GM23248 (cell line): ENCODE results near the gene RDX. TPM values are rescaled to one million over a fixed set of nuclear protein-coding genes. Genes with fewer than 3 reads are reported as not detected.

Source experiments
- DNase-seq: peaks from one replicate; pipeline ENCODE4 v3.0.0-alpha.2; 2015
- H2AFZ ChIP-seq: fragments of 200-600 bp; sonication (generic); 2 replicates; pipeline ENCODE4 v1.6.1; 2016; ENCODE audit warnings: antibody characterized with exemption
- H3F3A ChIP-seq: fragments of 200-600 bp; sonication (generic); 2 replicates; pipeline ENCODE4 v1.6.1; 2016; ENCODE audit warnings: mild to moderate bottlenecking, antibody characterized with exemption, mixed run types; ENCODE audit not compliant: insufficient read depth
- H3K27ac ChIP-seq: fragments of 200-600 bp; sonication (generic); 2 replicates; pipeline ENCODE4 v1.5.1; 2016; ENCODE audit warnings: mild to moderate bottlenecking
- H3K27me3 ChIP-seq: fragments of 200-600 bp; sonication (generic); replicated peaks from 2 replicates; pipeline ENCODE4 v1.6.1; 2016; ENCODE audit warnings: mild to moderate bottlenecking; ENCODE audit not compliant: insufficient read depth
- H3K36me3 ChIP-seq: fragments of 200-600 bp; sonication (generic); 2 replicates; pipeline ENCODE4 v1.6.1; 2016; ENCODE audit warnings: low read depth, mild to moderate bottlenecking
- H3K4me1 ChIP-seq: fragments of 200-600 bp; sonication (generic); 2 replicates; pipeline ENCODE4 v1.6.1; 2016; ENCODE audit warnings: mild to moderate bottlenecking; ENCODE audit not compliant: insufficient read depth
- H3K4me2 ChIP-seq: fragments of 200-600 bp; sonication (generic); one replicate; pipeline ENCODE4 v1.6.1; 2016; ENCODE audit warnings: mild to moderate bottlenecking; ENCODE audit not compliant: unreplicated experiment
- H3K4me3 ChIP-seq: fragments of 200-600 bp; sonication (generic); 2 replicates; pipeline ENCODE4 v1.5.1; 2016; ENCODE audit warnings: mild to moderate bottlenecking
- H3K79me2 ChIP-seq: fragments of 200-600 bp; sonication (generic); 2 replicates; pipeline ENCODE4 v1.6.1; 2016; ENCODE audit warnings: mild to moderate bottlenecking; ENCODE audit not compliant: insufficient read depth
- H3K9ac ChIP-seq: fragments of 200-600 bp; sonication (generic); 2 replicates; pipeline ENCODE4 v1.6.1; 2016; ENCODE audit warnings: mild to moderate bottlenecking
- H3K9me2 ChIP-seq: fragments of 200-600 bp; sonication (generic); 2 replicates; pipeline ENCODE4 v1.6.1; 2016; ENCODE audit warnings: mixed run types, mild to moderate bottlenecking, moderate library complexity; ENCODE audit not compliant: insufficient read depth
- H3K9me3 ChIP-seq: fragments of 200-600 bp; sonication (generic); one replicate; pipeline ENCODE4 v1.6.1; 2017; ENCODE audit warnings: low read depth
- H4K20me1 ChIP-seq: fragments of 200-600 bp; sonication (generic); 2 replicates; pipeline ENCODE4 v1.6.0; 2016; ENCODE audit not compliant: insufficient read depth
- EZH2 ChIP-seq: fragments of 200-600 bp; sonication (generic); IDR thresholded peaks from 2 replicates; pipeline ENCODE4 v1.6.1; 2018; ENCODE audit warnings: antibody characterized with exemption, mild to moderate bottlenecking; ENCODE audit not compliant: insufficient read depth, poor library complexity, severe bottlenecking
- EZH2phosphoT487 ChIP-seq: fragments of 200-600 bp; sonication (generic); IDR thresholded peaks from 2 replicates; pipeline ENCODE4 v1.6.1; 2018; ENCODE audit warnings: antibody characterized with exemption, moderate library complexity, mild to moderate bottlenecking, low read depth; ENCODE audit not compliant: insufficient read depth
- WGBS, 2 experiments: methylation state at CpG; one replicate each; pipeline ENCODE4 v1.1.6; 2015 to 2017; ENCODE audit warnings: low lambda C conversion rate in 2 of 2, low coverage in 1 of 2; ENCODE audit errors: missing lambda C conversion rate in 2 of 2; 5-methylcytosine and 5-hydroxymethylcytosine counted together
- in situ Hi-C: fragments of 300-500 bp; cut with MboI; formaldehyde crosslinking; loops from 2 replicates; pipeline ENCODE4 v1.15.0; 2020
- polyA plus RNA-seq: library from polyadenylated mRNA; unstranded; fragments of >200 nt; fragmentation: Nextera tagmentation; extraction: Ambion mirVana; gene quantifications from 2 replicates; pipeline ENCODE4 v1.2.1, GENCODE V29; 2016
- total RNA-seq: library from RNA; depleted of rRNA; stranded (reverse); fragments of >200 nt; shearing (Covaris generic); gene quantifications from 2 replicates; pipeline ENCODE4 v1.2.3, GENCODE V29; 2014

RDX gene
- total and polyA plus RNA-seq, 2 experiments from 2014 or later: 69.5 to 95.4 TPM

DNA sequence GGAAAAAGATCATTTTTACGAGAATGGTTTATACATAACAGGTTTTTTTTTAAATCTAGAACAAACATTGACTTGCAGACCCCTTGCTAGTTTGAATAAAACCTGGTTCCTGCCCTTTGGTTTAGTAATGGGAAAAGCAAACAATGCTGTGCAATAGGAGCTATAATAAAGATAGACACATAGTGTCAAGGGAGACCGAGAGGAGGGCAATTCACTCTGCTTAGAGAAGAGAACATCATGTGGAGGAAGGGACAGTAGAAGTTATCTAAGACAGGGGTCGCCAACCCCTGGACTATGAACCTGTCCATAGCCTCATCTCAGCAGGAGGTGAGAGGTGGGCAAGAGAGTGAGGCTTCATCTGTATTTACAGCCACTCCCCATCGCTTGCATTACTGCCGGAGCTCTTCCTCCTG lies 7.0 kb upstream of the RDX start:
- no peaks in the 10 kb centered on the region for H3K36me3 ChIP-seq
- in situ Hi-C loops: no loop called here
- TF ChIP-seq EZH2: no peak
- no peak for TF ChIP-seq EZH2phosphoT487
- H3K27me3 ChIP-seq: no peaks in the 10 kb centered on the region
- 74 to 88% methylated on average over 5 of the region's 5 CpGs for WGBS, 2 experiments
- H3K9ac ChIP-seq: no peak overlapping the region
- H3K4me1 ChIP-seq: no peaks in the 10 kb centered on the region
- no peak overlapping the region for H2AFZ ChIP-seq
- H3K79me2 ChIP-seq: no peaks in the 10 kb centered on the region
- no peak for DNase-seq
- no peak overlapping the region for H3K4me2 ChIP-seq
- H4K20me1 ChIP-seq: no peaks in the 10 kb centered on the region
- no peaks in the 10 kb centered on the region for H3F3A ChIP-seq
- H3K9me3 ChIP-seq: no peaks in the 10 kb centered on the region
- no peak overlapping the region for H3K27ac ChIP-seq
- no peaks in the 10 kb centered on the region for H3K9me2 ChIP-seq
- no peak overlapping the region for H3K4me3 ChIP-seq

DNA sequence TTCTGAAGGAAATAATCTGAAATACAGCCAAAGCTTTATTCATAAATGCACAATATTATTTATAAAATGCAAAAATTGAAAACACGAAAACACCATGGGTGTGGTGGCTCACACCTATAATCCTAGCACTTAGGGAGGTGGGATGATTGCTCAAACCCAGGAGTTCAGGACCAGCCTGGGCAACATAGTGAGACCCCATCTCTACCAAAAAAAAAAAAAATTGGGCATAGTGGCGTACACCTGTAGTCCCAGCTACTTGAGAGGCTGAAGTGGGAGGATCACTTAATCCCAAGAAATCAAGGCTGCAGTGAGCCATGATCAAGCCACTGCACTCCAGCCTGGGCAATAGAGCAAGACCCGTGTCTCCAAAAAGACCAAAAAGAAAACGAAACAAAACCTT lies 5.2 kb upstream of the RDX start:
- no peak for TF ChIP-seq EZH2phosphoT487
- peaks cover 14% of the 10 kb centered on the region for H3F3A ChIP-seq
- no peaks in the 10 kb centered on the region for H3K9me3 ChIP-seq
- H3K4me3 ChIP-seq: no peak overlapping the region
- in situ Hi-C loops: no loop called here
- H3K79me2 ChIP-seq: no peaks in the 10 kb centered on the region
- H4K20me1 ChIP-seq: no peaks in the 10 kb centered on the region
- no peak overlapping the region for H3K27ac ChIP-seq
- 93 to 100% methylated on average over 4 of the region's 4 CpGs for whole genome bisulfite sequencing, 2 experiments
- H3K36me3 ChIP-seq: no peaks in the 10 kb centered on the region
- peaks cover 14% of the 10 kb centered on the region for H3K4me1 ChIP-seq
- no peak for DNase-seq
- no peak overlapping the region for H3K4me2 ChIP-seq
- no peak overlapping the region for H2AFZ ChIP-seq
- no peaks in the 10 kb centered on the region for H3K27me3 ChIP-seq
- no peaks in the 10 kb centered on the region for H3K9me2 ChIP-seq
- H3K9ac ChIP-seq: no peak overlapping the region

DNA sequence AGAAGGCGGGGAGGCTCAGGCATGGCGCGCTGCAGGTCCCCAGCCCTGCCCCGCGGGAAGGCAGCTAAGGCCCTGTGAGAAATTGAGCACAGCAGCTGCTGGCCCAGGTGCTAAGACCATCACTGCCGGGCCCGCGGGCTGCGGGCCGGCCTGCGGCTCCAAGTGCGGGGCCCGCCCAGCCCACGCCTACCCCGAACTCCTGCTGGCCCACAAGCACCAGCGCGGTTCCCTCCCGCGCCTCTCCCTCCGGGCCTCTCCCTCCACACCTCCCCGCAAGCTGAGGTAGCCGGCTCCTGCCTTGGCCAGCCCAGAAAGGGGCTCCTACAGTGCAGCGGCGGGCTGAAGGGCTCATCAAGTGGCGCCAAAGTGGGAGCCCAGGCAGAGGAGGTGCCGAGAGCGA lies 4.6 kb upstream of the RDX start:
- H3K9ac ChIP-seq: no peak overlapping the region
- H3K4me2 ChIP-seq: no peak overlapping the region
- WGBS, 2 experiments: 95% methylated on average over 12 to 27 of the region's 27 CpGs
- TF ChIP-seq EZH2: no peak
- TF ChIP-seq EZH2phosphoT487: no peak
- H3K4me3 ChIP-seq: no peak overlapping the region
- peaks cover 14% of the 10 kb centered on the region for H3F3A ChIP-seq
- in situ Hi-C loops: no loop called here
- no peak overlapping the region for H3K27ac ChIP-seq
- no peaks in the 10 kb centered on the region for H3K9me2 ChIP-seq
- no peak for DNase-seq
- no peaks in the 10 kb centered on the region for H4K20me1 ChIP-seq
- no peak overlapping the region for H2AFZ ChIP-seq
- peaks cover under 1% of the 10 kb centered on the region for H3K79me2 ChIP-seq
- no peaks in the 10 kb centered on the region for H3K27me3 ChIP-seq
- peaks cover 14% of the 10 kb centered on the region for H3K4me1 ChIP-seq
- no peaks in the 10 kb centered on the region for H3K9me3 ChIP-seq
- H3K36me3 ChIP-seq: no peaks in the 10 kb centered on the region

DNA sequence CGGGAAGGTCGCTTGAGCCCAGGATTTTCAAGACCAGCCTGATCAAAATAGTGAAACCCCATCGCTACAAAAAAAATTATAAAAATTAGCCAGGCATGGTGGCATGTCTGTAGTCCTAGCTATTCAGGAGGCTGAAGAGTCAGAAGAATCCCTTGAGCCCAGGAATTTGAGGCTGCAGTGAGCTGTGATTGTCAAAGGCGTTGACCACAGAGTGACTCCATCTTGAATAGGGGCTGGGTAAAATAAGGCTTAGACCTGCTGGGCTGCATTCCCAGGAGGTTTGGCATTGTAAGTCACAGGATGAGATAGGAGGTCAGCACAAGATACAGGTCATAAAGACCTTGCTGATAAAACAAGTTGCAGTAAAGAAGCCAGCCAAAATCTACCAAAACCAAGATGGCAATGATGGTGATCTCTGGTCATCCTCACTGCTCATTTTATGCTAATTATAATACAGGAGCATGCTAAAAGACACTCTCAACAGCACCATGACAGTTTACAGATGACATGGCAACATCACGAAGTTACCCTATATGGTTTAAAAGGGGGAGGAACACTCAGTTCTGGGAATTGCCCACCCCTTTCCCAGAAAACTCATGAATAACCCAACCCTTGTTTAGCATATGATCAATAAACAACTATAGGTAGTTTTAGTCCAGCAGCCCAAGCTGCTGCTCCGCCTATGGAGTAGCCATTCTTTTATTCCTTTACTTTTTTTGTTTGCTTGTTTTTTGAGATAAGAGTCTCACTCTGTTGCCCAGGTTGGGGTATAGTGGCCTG lies 2.8 kb upstream of the RDX start:
- no peaks in the 10 kb centered on the region for H3K9me3 ChIP-seq
- H3K9ac ChIP-seq: no peak overlapping the region
- TF ChIP-seq EZH2phosphoT487 (no peak), EZH2 (no peak)
- H3K4me3 ChIP-seq: no peak overlapping the region
- no peak for DNase-seq
- no peak overlapping the region for H3K4me2 ChIP-seq
- in situ Hi-C loops: no loop called here
- H3K4me1 ChIP-seq: peaks cover 23% of the 10 kb centered on the region
- WGBS, 2 experiments: 95 to 97% methylated on average over 6 of the region's 6 CpGs
- H4K20me1 ChIP-seq: no peaks in the 10 kb centered on the region
- H2AFZ ChIP-seq: no peak overlapping the region
- no peak overlapping the region for H3K27ac ChIP-seq
- no peaks in the 10 kb centered on the region for H3K27me3 ChIP-seq
- H3K79me2 ChIP-seq: peaks cover 19% of the 10 kb centered on the region
- no peaks in the 10 kb centered on the region for H3K36me3 ChIP-seq
- no peaks in the 10 kb centered on the region for H3K9me2 ChIP-seq
- H3F3A ChIP-seq: peaks cover 23% of the 10 kb centered on the region
